CD4-positive, alpha-beta T cell treated with Interleukin-6 at 100 ng/mL for 8 hours (primary cell): ENCODE results near the gene SPTLC2.
"Not testable (repeated sequence)": the region's sequence is repeated elsewhere in the genome, so short reads cannot be mapped to it uniquely, and the experiment has no call there.

Source experiments
- DNase-seq: peaks from one replicate; pipeline ENCODE4 v3.0.0-alpha.2; 2020; ENCODE audit warnings: mixed read lengths, low spot score

The SPTLC2 gene

DNA sequence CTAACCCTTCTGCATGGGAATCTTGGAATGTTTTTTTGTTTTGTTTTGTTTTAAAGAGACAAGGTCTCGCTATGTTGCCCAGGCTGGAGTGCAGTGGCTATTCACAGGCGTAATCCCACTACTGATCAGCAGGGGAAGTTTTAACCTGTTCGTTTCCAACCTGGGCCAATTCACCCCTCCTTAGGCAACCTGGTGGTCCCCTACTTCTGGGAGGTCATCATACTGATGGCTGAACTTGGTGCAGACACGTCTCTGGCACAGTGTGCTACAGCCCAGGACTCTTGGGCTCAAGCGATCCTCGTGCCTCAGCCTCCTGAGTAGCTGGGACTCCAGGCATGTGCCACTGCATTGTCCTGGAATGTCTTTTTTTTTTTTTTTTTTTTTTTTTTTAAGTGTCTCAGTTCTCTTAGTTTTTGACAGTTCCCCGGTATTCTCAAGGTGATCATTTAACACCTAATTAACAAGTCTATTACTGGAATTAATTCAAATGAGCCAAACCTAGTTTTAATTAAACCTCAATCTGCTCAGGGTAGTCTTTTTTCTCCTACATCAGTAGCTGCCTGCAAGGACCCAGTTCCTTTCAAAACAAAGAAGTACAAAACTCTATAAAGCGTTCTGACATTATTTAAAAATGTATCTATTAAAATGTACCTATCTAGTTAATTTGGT lies 68.8 kb downstream of the SPTLC2 start:
- no peak for DNase-seq

DNA sequence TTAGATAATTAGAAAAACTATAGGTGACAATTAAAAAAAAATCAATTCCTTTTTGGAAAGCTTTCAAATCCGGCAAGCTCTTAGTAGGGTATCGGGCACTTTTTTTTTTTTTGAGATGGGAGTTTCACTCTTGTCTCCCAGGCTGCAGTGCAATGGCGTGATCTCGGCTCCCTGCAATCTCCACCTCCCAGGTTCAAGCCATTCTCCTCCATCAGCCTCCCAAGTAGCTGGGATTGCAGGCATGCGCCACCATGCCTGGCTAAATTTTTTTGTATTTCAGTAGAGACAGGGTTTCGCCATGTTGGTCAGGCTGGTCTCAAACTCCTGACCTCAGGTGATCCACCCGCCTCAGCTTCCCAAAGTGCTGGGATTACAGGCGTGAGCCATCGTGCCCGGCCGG lies 71.3 kb downstream of the SPTLC2 start:
- not testable (repeated sequence) for DNase-seq

DNA sequence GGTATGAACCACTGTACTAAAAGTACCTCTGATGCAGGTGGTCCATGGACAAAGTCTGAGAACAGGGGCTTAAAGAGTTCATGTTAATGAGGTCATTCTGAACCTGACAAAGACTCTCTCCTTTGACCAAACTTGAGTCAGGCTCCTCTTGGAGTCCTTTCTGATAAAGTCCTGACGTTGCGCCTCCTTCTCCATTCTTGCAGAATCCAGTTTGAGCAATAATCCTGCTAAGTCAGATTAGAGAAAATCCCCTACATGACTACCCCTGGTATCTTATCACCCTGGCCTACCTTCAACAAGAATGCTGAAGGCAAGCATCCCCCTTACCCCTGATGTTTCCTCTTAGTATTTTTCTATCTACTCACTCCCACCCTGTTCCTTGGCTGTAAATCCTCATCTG lies 71.9 kb downstream of the SPTLC2 start:
- DNase-seq, result no peak

DNA sequence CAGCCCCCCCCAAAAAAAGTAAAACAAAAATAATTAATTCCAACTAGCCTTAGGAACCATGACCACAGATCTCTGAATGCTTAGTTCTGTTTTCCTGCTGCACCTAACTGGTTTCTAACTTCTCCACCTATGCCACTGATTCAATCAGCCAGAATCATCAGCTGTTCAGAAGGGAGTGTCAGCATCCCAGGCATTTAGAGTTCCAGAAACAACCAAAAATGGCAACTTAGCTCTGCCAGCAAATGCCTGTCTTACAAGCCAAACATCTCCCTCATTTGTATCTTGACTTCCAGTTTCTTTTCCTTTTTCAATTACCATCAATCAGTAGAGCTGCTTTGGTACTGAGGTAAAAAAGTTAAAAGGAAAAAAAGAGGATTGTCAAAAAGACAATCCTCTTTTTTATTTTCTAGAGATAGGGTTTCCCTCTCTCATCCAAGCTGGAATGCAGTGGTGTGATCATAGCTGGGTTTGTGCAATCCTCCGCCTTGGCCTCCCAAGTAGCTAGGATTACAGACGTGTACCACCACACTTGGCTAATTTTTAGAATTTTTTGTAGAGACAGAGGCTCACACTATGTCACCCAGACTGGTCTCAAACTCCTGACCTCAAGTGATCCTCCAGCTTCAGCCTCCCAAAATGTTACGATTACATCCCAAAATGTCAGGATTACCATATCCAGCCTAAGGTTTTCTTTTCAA lies 72.7 kb downstream of the SPTLC2 start:
- DNase-seq, result no peak

DNA sequence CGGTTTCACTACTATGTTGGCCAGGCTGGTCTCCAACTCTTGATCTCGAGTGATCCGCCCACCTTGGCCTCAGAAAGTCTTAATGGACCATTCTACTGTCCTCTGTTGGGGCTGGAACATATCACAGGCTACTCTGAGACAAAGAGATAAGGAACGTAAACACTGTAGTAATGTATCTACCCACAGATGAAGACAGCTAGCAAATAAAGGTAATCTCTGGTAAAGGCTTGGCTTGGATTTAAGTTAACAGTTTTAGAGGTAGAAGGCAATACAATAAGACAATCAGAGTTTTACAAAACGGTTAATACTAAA lies 73.2 kb downstream of the SPTLC2 start:
- DNase-seq, result no peak

DNA sequence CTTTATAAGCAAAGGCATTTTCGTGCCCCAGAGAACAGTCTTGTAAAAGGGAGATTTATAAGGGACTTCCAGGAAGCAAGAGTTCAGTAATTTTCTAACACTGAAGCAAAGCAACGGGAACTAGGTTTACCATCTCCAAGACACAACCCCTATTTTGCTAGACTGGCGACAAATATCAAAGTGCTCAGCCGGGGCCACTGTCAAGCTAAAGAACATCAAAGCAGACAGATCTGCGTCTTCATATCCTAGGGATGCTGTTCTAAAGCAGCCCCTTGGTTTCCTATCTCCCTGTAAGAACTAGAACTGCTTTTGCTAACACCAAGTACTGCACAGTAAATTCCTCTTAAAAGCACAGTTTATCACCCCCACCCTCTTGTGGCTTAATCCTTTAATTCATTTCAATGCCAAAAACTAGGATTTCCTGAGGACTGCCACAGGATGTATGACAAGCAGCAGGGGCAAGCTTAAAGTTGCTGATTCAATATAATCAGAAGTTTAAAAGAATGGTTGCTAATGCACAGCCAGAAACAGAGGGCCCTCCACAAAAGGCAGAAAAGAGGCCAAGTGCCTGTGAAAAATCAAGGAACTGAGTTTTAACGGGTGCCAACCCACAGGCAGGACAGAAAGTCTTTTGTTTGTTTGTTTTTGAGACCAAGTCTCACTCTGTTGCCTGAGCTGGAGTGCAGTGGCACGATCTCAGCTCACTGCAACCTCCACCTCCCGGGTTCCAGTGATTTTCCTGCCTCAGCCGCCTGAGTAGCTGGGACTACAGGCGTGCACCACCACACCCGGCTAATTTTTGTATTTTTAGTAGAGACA lies 73.8 kb downstream of the SPTLC2 start:
- DNase-seq, result no peak

DNA sequence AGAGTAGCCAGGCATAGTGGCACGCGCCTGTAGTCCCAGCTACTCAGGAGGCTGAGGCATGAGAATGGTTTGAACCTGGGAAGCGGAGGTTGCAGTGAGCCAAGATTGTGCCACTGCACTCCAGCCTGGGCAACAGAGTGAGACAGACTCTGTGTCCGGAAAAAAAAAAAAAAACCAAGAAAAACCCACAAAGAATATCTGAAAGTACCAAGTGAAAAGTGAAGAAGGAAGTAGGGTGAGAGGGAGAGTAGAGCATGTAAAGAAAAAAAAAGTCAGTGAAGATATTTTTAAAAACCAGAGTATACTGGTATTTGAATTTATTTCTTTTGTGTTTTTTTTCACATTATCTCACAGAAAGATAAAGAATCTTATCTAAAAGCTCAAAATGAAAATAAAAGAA lies 74.5 kb downstream of the SPTLC2 start:
- DNase-seq, result no peak

DNA sequence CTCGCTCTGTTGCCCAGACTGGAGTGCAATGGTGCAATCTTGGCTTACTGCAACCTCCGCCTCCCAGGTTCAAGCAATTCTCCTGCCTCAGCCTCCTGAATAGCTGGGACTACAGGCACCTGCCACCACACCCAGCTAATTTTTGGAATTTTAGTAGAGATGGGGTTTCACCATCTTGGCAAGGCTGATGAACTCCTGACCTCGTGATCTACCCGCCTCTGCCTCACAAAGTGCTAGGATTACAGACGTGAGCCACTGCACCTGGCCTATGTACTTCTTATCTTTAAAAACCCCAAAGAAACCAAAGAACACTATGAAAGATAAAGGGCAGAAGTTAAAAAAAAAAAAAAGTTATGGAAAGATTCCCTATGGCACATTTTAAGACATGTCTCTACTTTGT lies 79.5 kb downstream of the SPTLC2 start:
- DNase-seq, result not testable (repeated sequence)

DNA sequence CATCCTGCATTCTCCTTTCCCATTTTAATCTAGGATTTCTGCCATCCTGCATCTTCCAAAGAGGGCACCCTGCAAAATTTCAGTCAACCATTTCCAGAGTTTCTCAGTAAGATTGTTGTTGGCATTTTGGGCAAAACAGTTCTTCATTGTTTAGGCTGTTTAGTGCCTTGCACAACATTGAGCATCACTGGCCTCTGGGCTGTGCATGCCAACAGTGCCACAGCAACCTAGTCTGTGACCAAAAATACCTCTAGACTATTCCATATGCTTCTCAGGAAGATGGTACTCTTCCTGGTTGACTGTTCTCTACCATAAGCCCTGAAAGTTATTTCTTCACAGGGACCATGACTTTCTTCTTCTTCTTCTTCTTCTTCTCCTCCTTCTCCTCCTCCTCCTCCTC lies 85.4 kb downstream of the SPTLC2 start:
- DNase-seq, result no peak

DNA sequence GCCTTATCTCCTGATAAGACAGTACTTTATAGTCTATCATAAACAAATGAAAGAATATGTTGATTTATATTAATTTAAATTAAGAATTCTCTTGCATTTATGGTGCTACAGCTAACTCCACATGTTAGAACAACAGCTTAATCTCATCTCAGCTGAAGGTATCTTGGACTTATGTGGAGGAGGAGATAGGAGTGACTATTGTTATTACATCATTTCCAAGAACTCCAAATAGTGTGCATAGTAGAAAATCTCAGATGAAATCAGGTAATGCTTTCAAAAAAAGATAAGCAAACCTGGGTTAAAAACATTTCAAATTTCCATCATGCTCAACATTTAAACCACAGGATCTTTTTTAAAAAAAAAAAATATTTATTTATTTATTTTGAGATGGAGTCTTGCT lies 86.5 kb downstream of the SPTLC2 start:
- no peak for DNase-seq

DNA sequence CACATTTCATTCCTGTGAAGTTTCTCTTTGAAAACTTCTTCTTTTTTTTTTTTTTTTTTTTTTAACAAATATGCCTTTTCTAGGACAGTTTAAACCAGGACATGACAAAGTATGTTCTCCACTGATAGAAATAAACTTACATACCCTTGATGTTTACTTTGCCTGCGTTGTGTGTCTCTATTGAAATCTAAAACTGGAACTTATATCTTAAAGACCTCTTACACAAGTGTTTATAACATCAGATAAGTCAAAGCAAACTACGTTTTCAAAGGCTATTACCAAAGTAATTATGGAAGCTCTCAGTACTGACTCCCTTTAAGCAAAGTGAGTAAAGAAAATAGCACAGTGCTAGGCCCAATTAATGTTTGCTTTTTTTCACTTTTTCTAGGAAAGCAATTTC lies 87.2 kb downstream of the SPTLC2 start:
- no peak for DNase-seq

DNA sequence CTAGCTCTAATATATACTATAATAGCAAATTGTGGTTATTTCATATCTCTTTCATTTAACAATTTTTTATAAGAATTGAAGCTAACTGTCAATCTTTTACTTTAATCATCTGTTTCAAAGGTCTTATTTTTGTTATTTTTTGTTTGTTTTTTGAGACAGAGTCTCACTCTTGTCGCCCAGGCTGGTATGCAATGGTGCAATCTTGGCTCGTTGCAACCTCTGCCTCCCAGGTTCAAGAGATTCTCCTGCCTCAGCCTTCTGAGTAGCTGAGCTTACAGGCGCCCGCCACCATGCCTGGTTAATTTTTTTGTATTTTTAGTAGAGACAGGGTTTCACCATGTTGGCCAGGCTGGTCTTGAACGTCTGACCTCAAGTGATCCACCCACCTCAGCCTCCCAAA lies 87.7 kb downstream of the SPTLC2 start:
- DNase-seq, result not testable (repeated sequence)

DNA sequence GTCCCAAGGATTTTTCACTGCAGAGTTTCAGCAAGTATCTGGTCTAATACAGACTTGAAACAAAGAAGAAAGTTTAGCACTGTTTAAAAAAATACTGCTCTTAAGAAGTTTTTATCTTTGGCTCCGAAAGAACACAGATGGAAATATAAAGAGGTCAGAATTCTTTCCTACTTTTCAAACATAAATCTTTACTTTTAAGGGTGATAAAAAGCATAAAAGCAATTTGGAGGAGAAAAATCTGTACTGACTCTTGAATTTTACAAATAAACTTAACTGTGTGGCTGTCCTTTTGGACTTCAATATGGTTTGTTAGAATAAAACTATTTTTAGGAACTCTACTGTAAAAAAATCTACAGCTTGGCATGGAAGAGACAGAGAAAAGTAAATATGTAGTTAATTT lies 90.2 kb downstream of the SPTLC2 start:
- DNase-seq, result no peak

DNA sequence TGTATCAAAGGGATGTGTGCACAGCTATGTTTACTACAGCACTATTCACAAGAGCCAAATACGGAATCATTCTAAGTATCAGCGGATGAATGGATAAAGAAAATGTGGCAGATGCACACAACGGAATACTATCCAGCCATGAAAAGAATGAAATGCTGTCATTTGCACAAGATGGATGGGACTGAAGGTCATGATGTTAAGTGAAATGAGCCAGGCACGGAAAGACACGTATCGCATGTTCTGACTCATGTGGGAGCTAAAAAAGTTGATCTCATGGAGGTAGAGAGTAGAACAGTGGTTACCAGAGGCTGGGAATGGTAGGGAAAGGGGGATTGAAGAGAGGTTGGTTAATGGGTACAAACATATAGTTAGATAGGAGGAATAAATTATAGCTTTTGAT lies 91.9 kb downstream of the SPTLC2 start:
- no peak for DNase-seq

DNA sequence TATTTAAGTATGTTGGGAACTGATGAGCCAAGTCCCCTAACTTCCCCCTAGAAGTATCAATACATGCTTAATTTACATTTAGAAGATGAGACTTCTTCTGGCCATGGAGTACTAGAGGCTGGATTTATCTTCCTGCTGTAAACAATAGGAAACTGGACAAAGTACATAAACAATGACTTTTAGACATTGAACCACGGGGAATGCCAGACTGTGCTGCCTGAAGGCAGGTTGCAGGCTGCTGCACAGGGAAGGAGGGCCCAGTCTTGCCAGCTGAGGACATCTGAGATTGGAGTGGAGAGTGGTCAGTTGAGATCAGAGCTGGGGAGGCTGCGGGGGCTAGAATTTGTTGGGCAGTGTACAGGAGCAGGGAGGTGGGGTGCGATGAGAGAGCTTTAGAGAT lies 93.3 kb downstream of the SPTLC2 start:
- DNase-seq, result no peak

DNA sequence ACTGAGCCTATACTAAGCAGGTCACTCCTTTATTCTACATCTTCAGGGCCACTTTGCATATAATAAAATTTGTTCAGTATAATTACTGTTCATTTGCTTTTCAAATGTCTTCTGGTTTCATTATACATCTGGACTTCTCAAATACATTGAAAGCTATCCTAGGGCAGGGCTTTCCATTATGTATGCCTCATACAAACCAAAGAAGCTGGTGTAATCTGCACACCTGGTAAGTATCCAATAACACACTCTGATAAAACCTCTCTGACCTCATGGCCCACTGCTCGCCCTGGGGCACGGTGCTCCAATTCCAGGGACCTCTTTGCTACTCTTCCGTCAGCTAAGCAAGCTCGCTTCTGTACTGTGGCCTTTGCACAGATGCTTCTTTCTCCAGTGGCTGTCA lies 95.9 kb downstream of the SPTLC2 start:
- DNase-seq, result no peak

DNA sequence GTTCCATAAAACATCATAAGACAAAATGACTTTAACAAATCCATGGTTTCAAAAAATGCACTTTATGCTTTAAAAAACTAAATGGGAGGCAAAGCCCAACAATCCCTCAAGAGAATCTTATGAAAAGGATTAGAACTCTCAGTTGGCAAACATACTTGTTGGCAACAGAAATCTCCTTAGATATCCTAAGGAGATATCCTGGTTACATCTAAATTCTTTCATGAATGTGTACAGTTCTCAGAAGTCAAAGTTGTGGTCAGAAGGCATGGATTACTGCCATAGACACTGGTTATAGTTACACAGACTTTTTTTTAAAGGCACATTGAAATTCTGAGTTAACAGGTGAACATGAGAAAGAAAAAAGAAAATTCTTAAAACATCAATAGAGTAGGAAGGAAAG lies 100.3 kb downstream of the SPTLC2 start:
- DNase-seq, result no peak

DNA sequence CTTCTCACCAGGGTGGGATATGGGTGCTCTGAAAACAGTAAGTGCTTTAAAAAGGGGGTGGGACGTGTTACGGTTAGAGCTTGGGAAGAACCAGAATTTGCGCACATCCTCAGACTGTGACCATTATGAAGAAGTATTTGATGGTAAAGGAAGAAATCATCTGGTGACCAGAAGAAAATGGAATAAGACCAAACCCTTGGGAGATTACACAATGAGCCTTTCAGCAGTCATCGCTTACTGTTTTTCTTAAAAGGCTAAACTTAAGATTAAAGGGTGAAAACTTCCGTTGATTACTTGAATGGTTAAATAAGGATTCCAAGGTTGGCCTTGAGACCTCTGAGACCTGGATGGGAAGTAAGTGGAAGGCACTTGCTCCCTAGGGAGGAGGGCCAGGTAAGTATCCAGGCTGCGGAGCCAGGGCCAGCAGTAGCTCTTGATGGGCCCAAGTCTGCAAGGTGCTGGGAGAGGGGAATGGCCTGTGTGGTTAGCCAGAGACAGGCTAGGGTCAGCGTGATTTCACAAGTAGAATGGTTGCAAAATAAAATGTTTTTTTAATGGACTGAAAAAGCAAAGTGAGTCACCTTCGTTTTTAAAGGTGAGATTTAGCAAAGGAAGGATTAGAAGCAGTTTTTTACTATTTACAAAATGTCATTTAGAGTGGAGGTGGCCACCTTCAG lies 104.8 kb downstream of the SPTLC2 start:
- DNase-seq, result no peak

DNA sequence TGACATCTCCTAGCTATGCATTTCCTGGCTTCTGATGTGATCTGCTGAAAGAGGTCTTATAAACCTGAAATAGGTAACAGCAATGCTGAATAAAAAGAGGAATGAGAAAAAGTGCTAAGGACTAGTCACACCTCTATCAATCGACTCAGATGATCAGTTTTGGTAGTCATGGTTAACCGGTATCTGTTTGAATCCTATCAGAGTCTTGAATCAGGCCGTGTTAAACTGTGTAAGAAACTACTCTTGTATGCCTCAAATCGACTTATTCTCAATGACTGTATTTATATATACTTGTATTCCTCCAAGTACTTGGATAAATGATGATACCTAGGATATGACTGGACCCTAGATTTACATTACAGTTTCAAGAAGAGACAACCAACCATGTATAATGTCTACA lies 107.1 kb downstream of the SPTLC2 start:
- DNase-seq, result no peak

DNA sequence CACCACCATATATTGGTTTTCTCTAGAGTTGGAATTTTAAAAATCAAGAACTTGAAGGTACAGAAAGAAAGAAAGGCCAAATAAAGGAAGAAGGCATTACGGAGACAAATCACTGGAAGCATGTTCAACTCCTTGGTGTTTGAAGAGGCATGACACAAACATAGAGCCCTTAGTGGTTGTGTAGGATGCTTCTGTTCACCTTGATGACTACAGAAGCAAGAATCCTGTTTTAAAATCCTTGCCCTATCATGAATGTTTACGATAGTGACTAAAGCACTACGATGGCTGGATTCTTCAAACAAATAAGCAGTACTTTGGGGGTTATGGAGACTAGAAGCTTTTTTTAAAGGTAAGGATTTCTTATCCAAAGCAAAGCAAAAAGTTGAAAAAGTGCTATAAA lies 107.6 kb downstream of the SPTLC2 start:
- no peak for DNase-seq

DNA sequence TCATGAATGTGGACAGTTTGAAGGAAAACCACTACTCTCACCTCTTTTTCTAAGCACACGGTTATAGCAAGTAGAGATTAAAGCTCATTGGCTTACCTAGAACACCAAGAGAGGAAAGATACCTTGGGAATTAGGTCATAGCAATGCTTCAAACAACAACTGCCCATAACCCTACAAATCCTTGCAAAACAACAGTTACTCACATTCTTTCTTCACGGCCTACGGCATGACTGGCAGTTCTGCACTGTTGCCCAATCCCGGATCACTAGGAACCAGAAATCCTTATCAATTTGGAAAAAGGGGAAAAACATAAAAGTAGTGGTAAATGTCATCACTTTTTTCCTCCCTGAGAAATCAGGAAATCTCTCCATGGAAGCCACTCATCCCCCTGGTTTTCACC lies 108.2 kb downstream of the SPTLC2 start:
- DNase-seq, result no peak

DNA sequence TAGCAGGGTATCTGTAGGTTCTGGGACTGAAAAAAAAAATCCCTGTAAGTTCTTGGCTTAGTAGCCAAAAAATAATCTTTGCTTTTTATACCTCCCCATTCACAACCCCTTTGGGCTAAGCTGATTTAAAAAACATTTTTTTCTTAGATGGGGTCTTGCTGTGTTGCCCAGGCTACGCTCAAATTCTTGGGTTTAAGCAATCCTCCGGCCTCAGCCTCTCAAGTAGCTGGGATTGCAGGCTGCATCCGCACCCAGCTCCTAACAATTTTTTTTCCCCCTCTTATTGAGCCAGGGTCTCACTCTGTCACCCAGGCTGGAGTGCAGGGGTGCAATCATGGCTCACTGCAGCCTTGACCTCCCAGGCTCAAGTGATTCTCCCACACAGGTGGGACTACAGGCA lies 108.7 kb downstream of the SPTLC2 start:
- DNase-seq, result no peak

DNA sequence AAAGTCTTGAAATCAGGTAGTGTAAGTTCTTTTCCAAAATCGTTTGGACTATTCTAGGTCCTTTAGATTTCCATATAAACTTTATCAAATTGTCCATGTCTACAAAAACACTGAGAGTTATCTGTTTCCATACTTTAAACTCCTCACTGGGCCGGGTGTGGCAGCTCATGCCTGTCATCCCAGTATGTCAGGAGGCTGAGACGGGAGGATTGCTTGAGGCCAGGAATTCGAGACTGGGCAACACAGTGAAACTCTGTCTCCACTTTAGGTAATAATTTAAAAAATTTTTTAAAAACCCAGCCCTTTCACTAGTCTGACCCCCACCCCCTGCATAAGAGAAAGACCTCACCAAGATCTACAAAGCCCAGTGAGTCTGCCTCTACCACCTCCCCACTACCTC lies 111.4 kb downstream of the SPTLC2 start:
- no peak for DNase-seq
